GM18858 (cell line): ENCODE measurements around the gene DNAJC13.
"Not testable (repeated sequence)": the region's sequence is repeated elsewhere in the genome, so short reads cannot be mapped to it uniquely, and the experiment has no call there.

Experiments used
- ATAC-seq: cut with Tn5 transposase; IDR thresholded peaks from one replicate; pipeline ENCODE4 v1.9.1; 2021; ENCODE audit not compliant: unreplicated experiment

Gene DNAJC13

DNA sequence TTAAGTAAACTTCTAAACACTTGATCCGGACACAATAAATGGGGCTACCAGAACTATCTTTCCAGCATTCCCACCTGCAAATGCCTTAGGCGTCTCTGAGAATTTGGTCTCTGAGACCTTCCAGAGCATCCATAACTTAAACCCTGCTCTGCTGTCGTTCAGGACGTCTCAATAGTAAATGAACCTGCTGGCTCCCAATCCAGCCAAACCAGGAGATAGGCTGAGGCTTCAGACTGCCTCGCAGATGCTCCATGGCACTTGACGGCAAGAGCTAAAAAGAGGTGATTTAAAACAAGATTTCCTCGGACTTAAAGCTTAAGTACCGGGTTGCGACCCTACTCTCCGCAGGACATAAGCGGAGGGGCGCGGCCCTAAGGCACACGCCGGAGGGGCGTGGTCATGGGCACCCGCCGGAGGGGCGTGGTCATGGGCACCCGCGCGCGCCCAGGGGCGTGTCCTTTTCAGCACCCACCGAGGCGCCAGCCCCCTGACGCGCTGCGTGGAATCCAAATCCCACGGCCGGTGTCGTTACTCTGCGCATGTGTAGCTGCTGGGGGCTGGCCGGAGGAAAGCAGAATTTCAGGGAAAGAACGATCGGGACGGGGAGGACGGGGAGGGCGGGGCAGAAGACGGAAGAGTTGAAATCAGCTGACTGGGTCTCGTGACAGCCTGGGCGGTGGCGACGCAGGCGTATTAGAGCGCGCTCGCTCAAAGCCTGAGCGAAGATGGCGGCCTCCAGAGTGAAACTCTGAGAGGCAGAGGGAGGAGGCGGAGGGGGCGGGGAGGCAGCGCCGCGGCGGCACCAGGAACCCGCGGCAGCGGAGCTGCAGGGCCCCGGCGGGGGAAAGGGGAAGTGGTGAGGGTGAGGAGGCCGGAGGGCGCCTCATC lies at the start of gene DNAJC13:
DNAJC13 (plus strand) TSS at position 696 of the 888 bp plus-strand sequence. CDS start 17,049 bp downstream, outside the sequence.
- ATAC-seq = peak; percentile 74

DNA sequence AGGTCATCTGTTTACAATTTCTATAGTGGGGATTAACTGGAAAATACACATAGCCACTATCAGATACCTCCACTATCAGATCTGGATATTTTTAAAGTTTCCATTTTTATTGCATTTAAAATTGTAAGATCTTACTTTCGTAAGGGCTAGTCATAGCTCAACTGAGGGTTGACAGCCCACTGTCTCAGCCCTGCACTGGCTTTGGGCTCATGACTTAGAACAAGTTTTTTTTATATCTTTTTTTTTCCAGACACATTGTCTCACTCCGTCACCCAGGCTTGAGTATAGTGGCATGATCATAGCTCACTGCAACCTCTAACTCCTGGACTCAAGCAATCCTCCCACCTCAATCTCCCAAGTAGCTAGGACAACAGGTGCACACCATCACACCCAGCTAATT lies 48.8 kb upstream of the DNAJC13 start:
- no peak for ATAC-seq

DNA sequence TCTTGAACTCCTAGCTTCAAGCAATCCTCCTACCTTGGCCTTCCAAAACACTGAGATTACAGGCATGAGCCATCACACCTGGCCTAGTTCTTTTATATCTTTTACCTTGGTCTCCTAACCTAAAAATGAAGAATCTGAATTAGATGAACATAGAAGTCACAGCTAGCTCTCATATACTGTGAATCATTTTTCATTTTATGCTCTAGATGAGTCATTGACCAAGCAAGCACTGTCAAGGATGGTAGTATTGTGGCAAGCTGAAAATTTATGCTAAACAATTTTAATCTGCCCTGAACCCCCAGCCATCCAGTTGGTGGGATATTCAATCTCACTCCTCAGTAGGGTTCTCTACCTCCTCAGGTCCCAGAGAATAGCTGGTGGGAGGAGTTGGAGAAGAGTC lies 48.3 kb upstream of the DNAJC13 start:
- ATAC-seq = no peak

DNA sequence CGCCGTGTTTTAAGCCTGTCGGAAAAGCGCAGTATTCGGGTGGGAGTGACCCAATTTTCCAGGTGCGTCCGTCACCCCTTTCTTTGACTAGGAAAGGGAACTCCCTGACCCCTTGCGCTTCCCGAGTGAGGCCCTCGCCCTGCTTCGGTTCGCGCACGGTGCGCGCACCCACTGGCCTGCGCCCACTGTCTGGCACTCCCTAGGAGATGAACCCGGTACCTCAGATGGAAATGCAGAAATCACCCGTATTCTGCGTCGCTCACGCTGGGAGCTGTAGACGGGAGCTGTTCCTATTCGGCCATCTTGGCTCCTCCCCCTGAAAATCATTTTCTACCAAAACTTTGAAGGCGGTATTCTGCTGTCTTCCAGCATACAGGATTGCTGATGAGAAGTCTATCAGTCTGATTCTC lies 40.4 kb upstream of the DNAJC13 start:
- not testable (repeated sequence) for ATAC-seq

GRCh38 chr3:132378048-132378762 lies 39.1 kb upstream of the DNAJC13 start:
- ATAC-seq = no peak

- ATAC-seq = no peak
Measured at GRCh38 chr3:132378846-132379245, 38.5 kb upstream of the DNAJC13 start.

GRCh38 chr3:132380920-132381319 lies 36.4 kb upstream of the DNAJC13 start:
- no peak for ATAC-seq

GRCh38 chr3:132381348-132381944 lies 35.9 kb upstream of the DNAJC13 start:
- no peak for ATAC-seq

DNA sequence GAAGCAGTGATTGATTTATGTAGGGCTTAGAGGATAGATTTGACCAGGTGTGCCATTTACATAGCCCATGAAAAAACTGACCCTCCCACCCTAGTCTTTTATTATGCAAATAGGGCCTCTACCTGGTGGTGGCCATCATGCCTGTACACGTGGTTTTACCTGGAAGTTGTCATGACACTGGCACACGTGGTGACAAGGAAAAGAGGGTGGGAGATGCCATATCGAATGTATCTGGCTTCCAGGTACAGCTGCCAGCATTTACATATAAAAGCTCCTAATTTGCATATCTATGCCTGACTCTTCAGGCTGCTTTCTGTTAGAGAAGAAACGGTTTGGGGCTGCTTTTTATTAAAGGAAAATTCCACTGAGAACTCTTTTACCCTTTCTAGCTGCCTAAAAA lies 35.0 kb upstream of the DNAJC13 start:
- no peak for ATAC-seq

DNA sequence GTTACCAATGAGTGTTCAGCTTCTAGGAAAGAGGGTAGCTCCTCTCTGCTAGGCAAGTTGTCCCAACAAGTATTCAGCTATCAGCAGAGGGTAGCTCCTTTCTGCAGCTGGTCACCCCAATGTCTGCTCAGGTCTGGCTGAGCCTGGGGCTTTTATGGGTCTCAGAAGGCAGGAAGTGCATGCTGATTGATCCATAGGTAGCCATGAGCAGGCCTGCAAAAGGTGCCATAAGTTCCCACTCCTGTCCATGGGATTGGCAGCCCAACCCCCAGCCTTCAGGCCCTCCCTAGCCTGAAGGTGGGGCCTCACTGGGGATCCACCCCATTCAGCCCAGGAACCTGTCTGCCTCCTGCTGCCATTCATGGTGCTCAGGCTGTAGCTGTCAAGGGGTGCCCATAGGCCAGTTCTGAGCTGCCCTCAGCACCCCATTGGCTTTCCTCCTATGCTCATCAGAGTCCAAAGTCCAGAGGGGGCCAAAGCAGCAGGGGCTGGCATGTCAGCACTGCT lies 34.6 kb upstream of the DNAJC13 start:
- no peak for ATAC-seq

GRCh38 chr3:132386259-132386658 lies 31.0 kb upstream of the DNAJC13 start:
- no peak for ATAC-seq

DNA sequence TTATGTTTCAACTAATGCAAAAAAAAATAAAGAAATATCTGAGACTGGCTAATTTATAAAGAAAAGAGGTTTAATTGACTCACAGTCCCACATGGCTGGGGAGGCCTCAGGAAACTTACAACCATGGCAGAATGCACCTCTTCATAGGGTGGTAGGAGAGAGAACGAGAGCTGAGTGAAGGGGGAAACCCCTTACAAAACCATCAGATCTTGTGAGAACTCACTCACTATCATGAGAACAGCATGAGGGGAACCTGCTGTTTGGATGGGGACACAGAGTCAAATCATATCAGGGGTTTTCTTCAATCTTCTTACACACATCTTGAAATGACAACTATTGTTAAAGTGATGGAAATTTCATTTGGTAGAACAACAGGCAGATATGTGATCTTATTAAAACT lies 24.6 kb upstream of the DNAJC13 start:
- peak; percentile 46 for ATAC-seq

GRCh38 chr3:132394320-132394719 lies 23.0 kb upstream of the DNAJC13 start:
- no peak for ATAC-seq

GRCh38 chr3:132395126-132395525 lies 22.2 kb upstream of the DNAJC13 start:
- no peak for ATAC-seq

GRCh38 chr3:132396255-132396654 lies 21.0 kb upstream of the DNAJC13 start:
- no peak for ATAC-seq

GRCh38 chr3:132396776-132397175 lies 20.5 kb upstream of the DNAJC13 start:
- not testable (repeated sequence) for ATAC-seq

GRCh38 chr3:132399054-132399929 lies 18.0 kb upstream of the DNAJC13 start:
- no peak for ATAC-seq

DNA sequence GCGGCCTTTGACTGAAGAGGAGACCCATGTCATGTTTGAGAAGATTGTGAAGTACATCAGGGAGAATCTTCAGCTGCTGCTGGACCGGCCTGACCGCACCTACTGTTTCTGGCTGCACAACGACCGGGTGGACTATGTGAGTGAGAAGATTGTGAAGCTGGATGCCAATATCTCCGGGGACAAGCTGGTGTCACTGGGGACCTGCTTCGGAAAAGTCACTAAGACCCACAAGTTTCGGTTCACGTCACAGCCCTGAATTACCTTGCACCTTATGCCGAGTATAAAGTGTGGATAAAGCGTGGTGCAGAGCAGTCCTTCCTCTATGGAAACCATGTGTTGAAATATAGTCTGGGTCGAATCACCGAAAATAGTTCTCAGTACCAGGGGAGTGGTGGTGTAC lies 16.0 kb upstream of the DNAJC13 start:
- ATAC-seq = no peak

GRCh38 chr3:132404276-132404675 lies 13.0 kb upstream of the DNAJC13 start:
- no peak for ATAC-seq

- no peak for ATAC-seq
Measured at GRCh38 chr3:132405188-132405587, 12.1 kb upstream of the DNAJC13 start.
